IMR-90 (cell line): Measurements from ENCODE around the gene BTBD9. TPM values are rescaled to one million over a fixed set of nuclear protein-coding genes. Genes with fewer than 3 reads are reported as not detected.

Experiments
- ATAC-seq: fragments of 200-7000 bp; cut with Tn5 transposase; 2 replicates; pipeline ENCODE4 v1.9.1; 2020; ENCODE audit warnings: low read depth, mild to moderate bottlenecking, moderate library complexity
- BruUV-seq: library from RNA; stranded (reverse); fragments of 400-500 nt; replicated peaks from 2 replicates; lab custom pipeline; 2021; lab: Mats Ljungman, UMichigan
- CTCF ChIA-PET: fragments of 300-600 bp; formaldehyde crosslinking; extraction: SDS; loops from one replicate; lab custom pipeline; 2021; ENCODE audit warnings: antibody characterized with exemption; lab: Yijun Ruan, JAX
- POLR2A ChIA-PET: fragments of 300-600 bp; sonication (Branson Sonifier 250); formaldehyde crosslinking; loops from one replicate; lab custom pipeline; 2022; ENCODE audit warnings: antibody characterized with exemption; ENCODE audit not compliant: unreplicated experiment; lab: Charles Lee
- DNase-seq: peaks from one replicate; pipeline ENCODE4 v3.0.0; 2013
- H2AFZ ChIP-seq: replicated peaks from 2 replicates; pipeline ENCODE3; 2013; ENCODE audit warnings: low read length, mild to moderate bottlenecking; ENCODE audit not compliant: poor library complexity
- H2AK5ac ChIP-seq: 2 replicates; pipeline ENCODE4 v1.6.1; 2013; ENCODE audit warnings: low read depth, low read length, inconsistent platforms
- H2AK9ac ChIP-seq: replicated peaks from 2 replicates; pipeline ENCODE3; 2013; ENCODE audit warnings: mild to moderate bottlenecking, low read depth, low read length, moderate library complexity; ENCODE audit not compliant: poor library complexity
- H2BK120ac ChIP-seq: 2 replicates; pipeline ENCODE4 v1.6.1; 2013; ENCODE audit warnings: low read depth, low read length, inconsistent platforms
- H2BK15ac ChIP-seq: 3 replicates; pipeline ENCODE4 v1.6.1; 2013; ENCODE audit warnings: low read depth, low read length, inconsistent platforms
- H2BK20ac ChIP-seq: 2 replicates; pipeline ENCODE4 v1.6.1; 2013; ENCODE audit warnings: low read depth, mild to moderate bottlenecking, inconsistent platforms, low read length, moderate library complexity
- H2BK5ac ChIP-seq: 2 replicates; pipeline ENCODE4 v1.6.1; 2013; ENCODE audit warnings: mild to moderate bottlenecking, low read depth, low read length, inconsistent platforms; ENCODE audit not compliant: poor library complexity, severe bottlenecking
- H3K14ac ChIP-seq: replicated peaks from 2 replicates; pipeline ENCODE4 v1.6.1; 2013; ENCODE audit warnings: low read depth, low read length, inconsistent platforms
- H3K18ac ChIP-seq: 2 replicates; pipeline ENCODE4 v1.6.1; 2013; ENCODE audit warnings: low read depth, low read length, control low read depth
- H3K23ac ChIP-seq: 2 replicates; pipeline ENCODE4 v1.6.1; 2013; ENCODE audit warnings: low read depth, low read length, inconsistent platforms
- H3K27ac ChIP-seq: 2 replicates; pipeline ENCODE4 v1.5.1; 2013; ENCODE audit warnings: mild to moderate bottlenecking, control low read depth, low read length; ENCODE audit not compliant: insufficient read depth
- H3K27me3 ChIP-seq: 2 replicates; pipeline ENCODE4 v1.6.1; 2013; ENCODE audit warnings: low read length; ENCODE audit not compliant: control insufficient read depth, insufficient read depth
- H3K36me3 ChIP-seq: 2 replicates; pipeline ENCODE4 v1.6.1; 2013; ENCODE audit warnings: low read length, mixed read lengths; ENCODE audit not compliant: control insufficient read depth, insufficient read depth
- H3K4ac ChIP-seq: 2 replicates; pipeline ENCODE4 v1.6.1; 2013; ENCODE audit warnings: low read depth, low read length, inconsistent platforms
- H3K4me1 ChIP-seq: 2 replicates; pipeline ENCODE4 v1.6.1; 2013; ENCODE audit warnings: low read length, mixed read lengths; ENCODE audit not compliant: control insufficient read depth, insufficient read depth
- H3K4me2 ChIP-seq: 2 replicates; pipeline ENCODE4 v1.6.1; 2013; ENCODE audit warnings: low read depth, mild to moderate bottlenecking, control low read depth, low read length, moderate library complexity
- H3K4me3 ChIP-seq: 2 replicates; pipeline ENCODE4 v1.5.1; 2013; ENCODE audit warnings: low read depth, mild to moderate bottlenecking, control low read depth, low read length, moderate library complexity; ENCODE audit not compliant: insufficient read depth
- H3K56ac ChIP-seq: 2 replicates; pipeline ENCODE4 v1.6.1; 2013; ENCODE audit warnings: low read length, inconsistent platforms; ENCODE audit not compliant: insufficient read depth; ENCODE audit errors: extremely low read depth
- H3K79me1 ChIP-seq, 2 experiments: 2 replicates each; pipeline ENCODE4 v1.6.1; 2013; ENCODE audit warnings: low read length in 2 of 2, inconsistent platforms in 1 of 2, low read depth in 1 of 2
- H3K9ac ChIP-seq: 2 replicates; pipeline ENCODE4 v1.6.1; 2013; ENCODE audit warnings: low read depth, low read length, control low read depth
- H3K9me1 ChIP-seq: 2 replicates; pipeline ENCODE4 v1.6.1; 2013; ENCODE audit warnings: low read length, inconsistent platforms; ENCODE audit not compliant: insufficient read depth
- H3K9me3 ChIP-seq: 2 replicates; pipeline ENCODE4 v1.6.1; 2013; ENCODE audit warnings: low read length; ENCODE audit not compliant: control insufficient read depth, insufficient read depth
- H4K20me1 ChIP-seq: 2 replicates; pipeline ENCODE4 v1.6.1; 2013; ENCODE audit warnings: low read length, inconsistent platforms; ENCODE audit not compliant: insufficient read depth
- H4K5ac ChIP-seq: 2 replicates; pipeline ENCODE4 v1.6.1; 2013; ENCODE audit warnings: mild to moderate bottlenecking, low read depth, low read length, control low read depth
- H4K8ac ChIP-seq, 2 experiments: 2 replicates each; pipeline ENCODE4 v1.6.1; 2013; ENCODE audit warnings: low read depth in 2 of 2, low read length in 2 of 2, control low read depth in 1 of 2, inconsistent platforms in 1 of 2
- H4K91ac ChIP-seq: 2 replicates; pipeline ENCODE4 v1.6.1; 2013; ENCODE audit warnings: low read depth, low read length, inconsistent platforms; ENCODE audit not compliant: insufficient read depth
- BHLHE40 ChIP-seq: fragments of 150-350 bp; IDR thresholded peaks from 2 replicates; pipeline ENCODE4 v1.6.1; 2016; ENCODE audit warnings: mild to moderate bottlenecking, low read depth, low read length
- CEBPB ChIP-seq: IDR thresholded peaks from 2 replicates; pipeline ENCODE4 v1.6.1; 2012; ENCODE audit warnings: low read depth, low read length, improper control_type of control experiment
- CHD1 ChIP-seq: IDR thresholded peaks from 2 replicates; pipeline ENCODE4 v1.6.1; 2012; ENCODE audit warnings: low read depth, low read length, improper control_type of control experiment
- ELK1 ChIP-seq: fragments of 150-350 bp; IDR thresholded peaks from 2 replicates; pipeline ENCODE4 v1.6.1; 2016; ENCODE audit warnings: low read depth, mild to moderate bottlenecking, low read length, moderate library complexity, borderline replicate concordance
- FOS ChIP-seq: fragments of 150-350 bp; IDR thresholded peaks from 2 replicates; pipeline ENCODE4 v1.6.1; 2016; ENCODE audit warnings: low read depth, low read length
- MAFK ChIP-seq: IDR thresholded peaks from 2 replicates; pipeline ENCODE4 v1.6.1; 2012; ENCODE audit warnings: low read depth, low read length, improper control_type of control experiment
- MAZ ChIP-seq: IDR thresholded peaks from 2 replicates; pipeline ENCODE4 v1.6.1; 2012; ENCODE audit warnings: low read depth, mild to moderate bottlenecking, low read length, improper control_type of control experiment, moderate library complexity, borderline replicate concordance
- MXI1 ChIP-seq: IDR thresholded peaks from 2 replicates; pipeline ENCODE4 v1.6.1; 2012; ENCODE audit warnings: low read depth, mild to moderate bottlenecking, low read length, moderate library complexity, borderline replicate concordance
- NFE2L2 ChIP-seq: fragments of 150-350 bp; IDR thresholded peaks from 2 replicates; pipeline ENCODE4 v1.6.1; 2016; ENCODE audit warnings: low read depth, mild to moderate bottlenecking, low read length
- POLR2A ChIP-seq: IDR thresholded peaks from 2 replicates; pipeline ENCODE4 v1.6.1; 2012; ENCODE audit warnings: mild to moderate bottlenecking, low read depth, low read length
- RAD21 ChIP-seq: IDR thresholded peaks from 2 replicates; pipeline ENCODE4 v1.6.1; 2012; ENCODE audit warnings: low read length, improper control_type of control experiment
- RCOR1 ChIP-seq: IDR thresholded peaks from 2 replicates; pipeline ENCODE4 v1.6.1; 2012; ENCODE audit warnings: mild to moderate bottlenecking, low read length, improper control_type of control experiment; ENCODE audit not compliant: insufficient replicate concordance
- RFX5 ChIP-seq: IDR thresholded peaks from 2 replicates; pipeline ENCODE4 v1.8.0; 2012; ENCODE audit warnings: low read depth, mild to moderate bottlenecking, low read length, moderate library complexity
- SMC3 ChIP-seq: fragments of 150-350 bp; IDR thresholded peaks from 2 replicates; pipeline ENCODE4 v1.6.1; 2016; ENCODE audit warnings: low read depth, mild to moderate bottlenecking, antibody characterized with exemption, low read length, moderate library complexity
- WGBS, 2 experiments: methylation state at CpG; one replicate each; pipeline versions ENCODE4 v1.1.5 to v1.1.7; 2013; ENCODE audit warnings: missing lambda C conversion rate in 2 of 2; ENCODE audit not compliant: insufficient read length in 1 of 2; ENCODE audit errors: extremely low coverage in 2 of 2; 5-methylcytosine and 5-hydroxymethylcytosine counted together
- dilution Hi-C: fragments of 300-500 bp; cut with HindIII; formaldehyde crosslinking; loops from one replicate; pipeline ENCODE4 v1.14.3; 2018; ENCODE audit warnings: low sequenced_read_pairs; ENCODE audit not compliant: unreplicated experiment
- in situ Hi-C: fragments of 300-500 bp; cut with MboI; formaldehyde crosslinking; loops from 3 replicates; pipeline ENCODE4 v1.14.3; 2019; ENCODE audit warnings: low sequenced_read_pairs, inconsistent platforms, mixed read lengths
- intact Hi-C: fragments of 100-400 bp; cut with micrococcal nuclease; formaldehyde crosslinking; loops from 2 replicates; pipeline ENCODE4 v1.10.0; 2022
- polyA plus RNA-seq, 3 experiments: library from polyadenylated mRNA; depleted of rRNA; stranded (reverse); fragments of >200 nt; gene quantifications; 2 replicates each; pipeline ENCODE4 v1.2.3, GENCODE V29; 2012; ENCODE audit warnings: low replicate concordance in 1 of 3
- total RNA-seq: library from RNA; depleted of rRNA; stranded (reverse); fragments of >200 nt; gene quantifications from 2 replicates; pipeline ENCODE4 v1.2.3, GENCODE V29; 2012
- TF ChIP-seq, protein P1 (sequence below): fragments of 150-350 bp; IDR thresholded peaks from 2 replicates; pipeline ENCODE4 v1.6.1; 2017; ENCODE audit warnings: mild to moderate bottlenecking, antibody characterized with exemption, low read length, low read depth
- TF ChIP-seq, protein P2 (sequence below): conservative IDR thresholded peaks from 2 replicates; pipeline ENCODE4 v1.5.1; 2012; ENCODE audit warnings: mild to moderate bottlenecking, low read depth, low read length, improper control_type of control experiment

BTBD9 gene
- total and polyA plus RNA-seq, 2 of the 4 experiments (the other 2 are of a cell fraction) = 4.1 to 22.0 TPM

DNA sequence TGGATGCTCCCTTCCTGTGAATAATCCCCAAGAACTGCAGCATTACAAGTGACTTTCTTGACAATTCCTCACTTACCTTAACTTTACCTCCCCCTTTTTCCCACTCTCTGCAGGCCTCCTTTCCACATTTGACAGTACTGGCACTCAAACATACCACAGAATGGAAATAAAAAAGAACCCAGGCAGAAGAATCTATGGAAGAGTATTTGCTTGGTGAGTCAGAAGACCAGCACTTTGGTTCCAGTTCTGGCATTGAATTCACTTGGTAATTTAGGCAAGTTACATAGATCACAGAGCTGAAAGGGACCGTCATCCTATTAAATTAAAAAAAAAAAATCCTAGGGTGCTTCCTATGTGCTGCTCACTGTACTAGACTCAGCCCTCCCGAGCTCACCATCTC lies 55.0 kb downstream of the BTBD9 start:
- no peaks in the 10 kb centered on the region for H4K20me1 ChIP-seq
- dilution Hi-C loops (no loop called here), in situ Hi-C loops (no loop called here), intact Hi-C loops (no loop called here)
- H2AK9ac ChIP-seq = no peak overlapping the region
- no peak overlapping the region for H3K4me3 ChIP-seq
- no peaks in the 10 kb centered on the region for H3K27me3 ChIP-seq
- H2AK5ac ChIP-seq = no peak overlapping the region
- peaks cover 8% of the 10 kb centered on the region for H3K4me1 ChIP-seq
- H4K91ac ChIP-seq = no peak overlapping the region
- ATAC-seq (no peak), DNase-seq (no peak)
- H2AFZ ChIP-seq = no peak overlapping the region
- H3K14ac ChIP-seq = no peak overlapping the region
- POLR2A ChIA-PET = no interaction called here
- H2BK120ac ChIP-seq = no peak overlapping the region
- BruUV-seq = no TSS peak
- H2BK5ac ChIP-seq = no peak overlapping the region
- no peak overlapping the region for H4K8ac ChIP-seq
- no peak overlapping the region for H3K27ac ChIP-seq
- no peaks in the 10 kb centered on the region; a peak in 1 of 4 replicates for H3K79me1 ChIP-seq
- H4K5ac ChIP-seq = no peak overlapping the region
- no peak overlapping the region for H3K9ac ChIP-seq
- no peaks in the 10 kb centered on the region for H3K9me3 ChIP-seq
- no peak overlapping the region for H2BK15ac ChIP-seq
- H3K4ac ChIP-seq = no peak overlapping the region
- H3K18ac ChIP-seq = no peak overlapping the region
- H3K4me2 ChIP-seq = no peak overlapping the region
- TF ChIP-seq, protein P1, sequence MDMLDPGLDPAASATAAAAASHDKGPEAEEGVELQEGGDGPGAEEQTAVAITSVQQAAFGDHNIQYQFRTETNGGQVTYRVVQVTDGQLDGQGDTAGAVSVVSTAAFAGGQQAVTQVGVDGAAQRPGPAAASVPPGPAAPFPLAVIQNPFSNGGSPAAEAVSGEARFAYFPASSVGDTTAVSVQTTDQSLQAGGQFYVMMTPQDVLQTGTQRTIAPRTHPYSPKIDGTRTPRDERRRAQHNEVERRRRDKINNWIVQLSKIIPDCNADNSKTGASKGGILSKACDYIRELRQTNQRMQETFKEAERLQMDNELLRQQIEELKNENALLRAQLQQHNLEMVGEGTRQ = no peak
- TF ChIP-seq MAZ (no peak), CHD1 (no peak), FOS (no peak), BHLHE40 (no peak), CEBPB (no peak), MAFK (no peak), ELK1 (no peak), MXI1 (no peak), RAD21 (no peak), SMC3 (no peak), NFE2L2 (no peak), RCOR1 (no peak), RFX5 (no peak), POLR2A (no peak)
- TF ChIP-seq, protein P2, sequence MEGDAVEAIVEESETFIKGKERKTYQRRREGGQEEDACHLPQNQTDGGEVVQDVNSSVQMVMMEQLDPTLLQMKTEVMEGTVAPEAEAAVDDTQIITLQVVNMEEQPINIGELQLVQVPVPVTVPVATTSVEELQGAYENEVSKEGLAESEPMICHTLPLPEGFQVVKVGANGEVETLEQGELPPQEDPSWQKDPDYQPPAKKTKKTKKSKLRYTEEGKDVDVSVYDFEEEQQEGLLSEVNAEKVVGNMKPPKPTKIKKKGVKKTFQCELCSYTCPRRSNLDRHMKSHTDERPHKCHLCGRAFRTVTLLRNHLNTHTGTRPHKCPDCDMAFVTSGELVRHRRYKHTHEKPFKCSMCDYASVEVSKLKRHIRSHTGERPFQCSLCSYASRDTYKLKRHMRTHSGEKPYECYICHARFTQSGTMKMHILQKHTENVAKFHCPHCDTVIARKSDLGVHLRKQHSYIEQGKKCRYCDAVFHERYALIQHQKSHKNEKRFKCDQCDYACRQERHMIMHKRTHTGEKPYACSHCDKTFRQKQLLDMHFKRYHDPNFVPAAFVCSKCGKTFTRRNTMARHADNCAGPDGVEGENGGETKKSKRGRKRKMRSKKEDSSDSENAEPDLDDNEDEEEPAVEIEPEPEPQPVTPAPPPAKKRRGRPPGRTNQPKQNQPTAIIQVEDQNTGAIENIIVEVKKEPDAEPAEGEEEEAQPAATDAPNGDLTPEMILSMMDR = no peak
- H3K36me3 ChIP-seq = 0 out of 2 replicates have a peak, but pooled peaks cover 1% of the 10 kb centered on the region
- H2BK20ac ChIP-seq = no peak overlapping the region
- peaks cover 7% of the 10 kb centered on the region for H3K9me1 ChIP-seq
- no CpG with 5 or more reads among the region's 2 CpGs for WGBS, 2 experiments
- CTCF ChIA-PET = no interaction called here
- H3K23ac ChIP-seq = no peak overlapping the region
- H3K56ac ChIP-seq = no peak overlapping the region
